ENCODE results near the gene NPHP4. TPM values are rescaled to one million over a fixed set of nuclear protein-coding genes. Genes with fewer than 3 reads are reported as not detected.
A peak's percentile ranks its signal among the peaks of the same experiment; 100 is the strongest.
"Not testable (repeated sequence)": the region's sequence is repeated elsewhere in the genome, so short reads cannot be mapped to it uniquely, and the experiment has no call there.

NPHP4 gene
- total RNA-seq, 2 donors from 2014 or later, result 27.6 to 58.5 TPM

GRCh38 chr1:5895446-5896406 is 96.5 kb downstream of the NPHP4 start:
- ATAC-seq (no peak), DNase-seq (ENCODE audit: low spot score) (no peak)
- Mint-ChIP-seq H3K27ac (peak overlapping the region in 1 of 2 donors; percentile 2), H3K4me1 (ENCODE audit: low read depth in 2 of 2) (no peaks in the 10 kb centered on the region), H3K27me3 (no peaks in the 10 kb centered on the region), H3K4me3 (no peak overlapping the region), H3K9me3 (no peaks in the 10 kb centered on the region), H3K36me3 (peaks cover 15% of the 10 kb centered on the region)

GRCh38 chr1:5893699-5894278 is 98.4 kb downstream of the NPHP4 start:
- H3K36me3 Mint-ChIP-seq; H3K4me3 Mint-ChIP-seq; DNase-seq (ENCODE audit: low spot score); H3K27me3 Mint-ChIP-seq; H3K27ac Mint-ChIP-seq; H3K4me1 Mint-ChIP-seq (ENCODE audit: low read depth in 2 of 2); H3K9me3 Mint-ChIP-seq; ATAC-seq: not testable (repeated sequence)

- H3K36me3 Mint-ChIP-seq, result no peaks in the 10 kb centered on the region
These were observed 99.9 kb downstream of the NPHP4 start for GRCh38 chr1:5892329-5892728.

GRCh38 chr1:5891736-5892135 is 100.5 kb downstream of the NPHP4 start:
- no peak for DNase-seq (ENCODE audit: low spot score)
- H3K36me3 Mint-ChIP-seq, result no peaks in the 10 kb centered on the region
- no peaks in the 10 kb centered on the region for H3K9me3 Mint-ChIP-seq
- no peak for ATAC-seq
- no peak overlapping the region for H3K27ac Mint-ChIP-seq
- no peaks in the 10 kb centered on the region for H3K4me1 Mint-ChIP-seq (ENCODE audit: low read depth in 2 of 2)
- H3K27me3 Mint-ChIP-seq, result no peaks in the 10 kb centered on the region
- H3K4me3 Mint-ChIP-seq, result no peak overlapping the region

More at GRCh38 chr1:5892329-5892728, 99.9 kb downstream of the NPHP4 start:
- Mint-ChIP-seq H3K4me3 (no peak overlapping the region), H3K9me3 (no peaks in the 10 kb centered on the region), H3K27me3 (no peaks in the 10 kb centered on the region), H3K4me1 (ENCODE audit: low read depth in 2 of 2) (no peaks in the 10 kb centered on the region), H3K27ac (no peak overlapping the region)
- DNase-seq (ENCODE audit: low spot score) (no peak), ATAC-seq (peak in 1 of 2 donors; percentile 32)

- Mint-ChIP-seq H3K27ac (no peak overlapping the region), H3K9me3 (no peaks in the 10 kb centered on the region), H3K36me3 (no peaks in the 10 kb centered on the region), H3K27me3 (no peaks in the 10 kb centered on the region), H3K4me3 (no peak overlapping the region), H3K4me1 (ENCODE audit: low read depth in 2 of 2) (no peaks in the 10 kb centered on the region)
- ATAC-seq (no peak), DNase-seq (ENCODE audit: low spot score) (no peak)
These were observed 101.1 kb downstream of the NPHP4 start for GRCh38 chr1:5891137-5891536.

GRCh38 chr1:5890346-5891106 is 101.7 kb downstream of the NPHP4 start:
- Mint-ChIP-seq H3K9me3 (no peaks in the 10 kb centered on the region), H3K27me3 (no peaks in the 10 kb centered on the region), H3K4me1 (ENCODE audit: low read depth in 2 of 2) (no peaks in the 10 kb centered on the region), H3K4me3 (no peak overlapping the region), H3K36me3 (no peaks in the 10 kb centered on the region), H3K27ac (no peak overlapping the region)
- no peak for ATAC-seq
- DNase-seq (ENCODE audit: low spot score), result no peak

GRCh38 chr1:5889901-5890300 is 102.3 kb downstream of the NPHP4 start:
- Mint-ChIP-seq H3K4me1 (ENCODE audit: low read depth in 2 of 2) (peaks cover 0 to 2% of the 10 kb centered on the region in 2 donors), H3K27me3 (no peaks in the 10 kb centered on the region)
- peak in 1 of 2 donors; percentile 37 for ATAC-seq

GRCh38 chr1:5889462-5889861 is 102.8 kb downstream of the NPHP4 start:
- DNase-seq (ENCODE audit: low spot score) (no peak), ATAC-seq (peak; percentile 5 to 11)
- H3K27me3 Mint-ChIP-seq, result no peaks in the 10 kb centered on the region
- H3K4me1 Mint-ChIP-seq (ENCODE audit: low read depth in 2 of 2), result peaks cover 0 to 5% of the 10 kb centered on the region in 2 donors
- H3K27ac Mint-ChIP-seq, result no peak overlapping the region
- no peaks in the 10 kb centered on the region for H3K9me3 Mint-ChIP-seq
- no peak overlapping the region for H3K4me3 Mint-ChIP-seq
- H3K36me3 Mint-ChIP-seq, result no peaks in the 10 kb centered on the region

More at GRCh38 chr1:5889901-5890300, 102.3 kb downstream of the NPHP4 start:
- H3K27ac Mint-ChIP-seq, result no peak overlapping the region
- no peak overlapping the region for H3K4me3 Mint-ChIP-seq
- no peak for DNase-seq (ENCODE audit: low spot score)
- no peaks in the 10 kb centered on the region for H3K36me3 Mint-ChIP-seq
- H3K9me3 Mint-ChIP-seq, result no peaks in the 10 kb centered on the region

GRCh38 chr1:5888606-5889211 is 103.5 kb downstream of the NPHP4 start:
- Mint-ChIP-seq H3K36me3 (no peaks in the 10 kb centered on the region), H3K4me3 (no peak overlapping the region), H3K9me3 (no peaks in the 10 kb centered on the region), H3K4me1 (ENCODE audit: low read depth in 2 of 2) (peaks cover 0 to 5% of the 10 kb centered on the region in 2 donors), H3K27me3 (no peaks in the 10 kb centered on the region), H3K27ac (no peak overlapping the region)
- ATAC-seq, result no peak
- DNase-seq (ENCODE audit: low spot score), result no peak

- no peak overlapping the region for H3K4me3 Mint-ChIP-seq
- no peaks in the 10 kb centered on the region for H3K27me3 Mint-ChIP-seq
- DNase-seq (ENCODE audit: low spot score), result no peak
- H3K27ac Mint-ChIP-seq, result no peak overlapping the region
- H3K36me3 Mint-ChIP-seq, result no peaks in the 10 kb centered on the region
- H3K4me1 Mint-ChIP-seq (ENCODE audit: low read depth in 2 of 2), result peaks cover 0 to 5% of the 10 kb centered on the region in 2 donors
- H3K9me3 Mint-ChIP-seq, result no peaks in the 10 kb centered on the region
- ATAC-seq, result no peak
These were observed 104.3 kb downstream of the NPHP4 start for GRCh38 chr1:5887971-5888361.

- ATAC-seq (no peak), DNase-seq (ENCODE audit: low spot score) (no peak)
- Mint-ChIP-seq H3K36me3 (no peaks in the 10 kb centered on the region), H3K27me3 (no peaks in the 10 kb centered on the region), H3K4me3 (no peak overlapping the region), H3K9me3 (no peaks in the 10 kb centered on the region), H3K27ac (no peak overlapping the region), H3K4me1 (ENCODE audit: low read depth in 2 of 2) (peaks cover 0 to 7% of the 10 kb centered on the region in 2 donors)
These were observed 104.8 kb downstream of the NPHP4 start for GRCh38 chr1:5887349-5887970.

- H3K4me1 Mint-ChIP-seq (ENCODE audit: low read depth in 2 of 2), result peaks cover 0 to 7% of the 10 kb centered on the region in 2 donors
- ATAC-seq (no peak), DNase-seq (ENCODE audit: low spot score) (no peak)
- no peaks in the 10 kb centered on the region for H3K9me3 Mint-ChIP-seq
- no peak overlapping the region for H3K27ac Mint-ChIP-seq
- H3K36me3 Mint-ChIP-seq, result no peaks in the 10 kb centered on the region
- no peaks in the 10 kb centered on the region for H3K27me3 Mint-ChIP-seq
- no peak overlapping the region for H3K4me3 Mint-ChIP-seq
These were observed 105.5 kb downstream of the NPHP4 start for GRCh38 chr1:5886541-5887348.
